A673 (cell line): Measurements from ENCODE around the gene HAPSTR1.
"Not testable (repeated sequence)": the region's sequence is repeated elsewhere in the genome, so short reads cannot be mapped to it uniquely, and the experiment has no call there.

Experiments
- EZH2 ChIP-seq: fragments of 200-600 bp; sonication (generic); IDR thresholded peaks from 2 replicates; pipeline ENCODE4 v1.6.1; 2017; ENCODE audit warnings: borderline replicate concordance, low read depth, mild to moderate bottlenecking, mixed read lengths, antibody characterized with exemption, low read length; ENCODE audit not compliant: poor library complexity, severe bottlenecking
- TF ChIP-seq, protein P1 (sequence below): fragments of 300-800, 200-600 bp; sonication (generic); conservative IDR thresholded peaks from 2 replicates; pipeline ENCODE4 v1.5.1; 2017; ENCODE audit warnings: low read depth, mild to moderate bottlenecking, antibody characterized with exemption, low read length, moderate library complexity, mixed read lengths

DNA sequence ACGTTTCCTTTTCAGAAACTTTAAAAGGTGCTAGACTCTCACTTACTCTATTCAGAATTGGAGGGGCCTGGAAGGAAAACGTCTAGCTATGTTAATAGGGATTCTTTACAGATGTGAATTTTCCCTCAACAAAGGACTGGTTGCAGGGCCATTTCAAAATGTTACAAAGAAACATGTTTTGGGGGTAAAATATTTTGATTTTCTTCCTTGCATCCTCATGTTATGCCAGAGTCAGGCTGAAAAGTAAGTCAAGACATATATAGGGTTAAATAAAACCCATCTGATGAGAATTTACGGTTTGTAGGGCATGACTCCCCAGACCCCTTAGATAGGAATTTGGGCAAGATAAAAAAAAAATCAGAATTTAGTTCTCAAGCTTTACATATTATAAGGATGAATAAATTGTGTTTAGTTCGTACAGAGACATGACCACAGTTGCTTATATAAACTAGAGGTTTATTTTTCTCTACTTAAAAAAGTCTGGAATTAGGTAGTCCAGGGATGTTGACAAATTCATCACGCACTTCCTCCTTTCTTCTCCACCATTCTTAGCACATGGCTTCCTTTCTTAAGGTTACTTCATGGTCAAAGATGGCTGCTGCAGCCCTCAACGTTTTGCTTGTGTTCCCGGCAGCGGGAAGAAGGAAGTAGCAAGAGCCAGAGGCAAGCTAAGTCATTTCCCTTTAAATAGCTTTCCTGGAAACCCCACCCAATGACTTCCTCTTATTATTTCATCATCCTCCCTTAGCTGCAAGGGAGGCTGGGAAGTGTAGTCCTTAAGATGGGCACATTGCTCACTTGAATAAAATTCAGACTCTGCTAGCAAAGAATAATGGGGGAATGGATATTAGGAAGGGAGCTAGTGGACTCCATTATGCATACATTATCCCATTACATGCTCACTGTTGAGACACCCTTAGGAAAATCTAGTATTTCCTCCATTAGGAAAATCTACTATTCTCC, 12.7 kb upstream of the HAPSTR1 start:
- not testable (repeated sequence) for TF ChIP-seq EZH2
- TF ChIP-seq, protein P1, sequence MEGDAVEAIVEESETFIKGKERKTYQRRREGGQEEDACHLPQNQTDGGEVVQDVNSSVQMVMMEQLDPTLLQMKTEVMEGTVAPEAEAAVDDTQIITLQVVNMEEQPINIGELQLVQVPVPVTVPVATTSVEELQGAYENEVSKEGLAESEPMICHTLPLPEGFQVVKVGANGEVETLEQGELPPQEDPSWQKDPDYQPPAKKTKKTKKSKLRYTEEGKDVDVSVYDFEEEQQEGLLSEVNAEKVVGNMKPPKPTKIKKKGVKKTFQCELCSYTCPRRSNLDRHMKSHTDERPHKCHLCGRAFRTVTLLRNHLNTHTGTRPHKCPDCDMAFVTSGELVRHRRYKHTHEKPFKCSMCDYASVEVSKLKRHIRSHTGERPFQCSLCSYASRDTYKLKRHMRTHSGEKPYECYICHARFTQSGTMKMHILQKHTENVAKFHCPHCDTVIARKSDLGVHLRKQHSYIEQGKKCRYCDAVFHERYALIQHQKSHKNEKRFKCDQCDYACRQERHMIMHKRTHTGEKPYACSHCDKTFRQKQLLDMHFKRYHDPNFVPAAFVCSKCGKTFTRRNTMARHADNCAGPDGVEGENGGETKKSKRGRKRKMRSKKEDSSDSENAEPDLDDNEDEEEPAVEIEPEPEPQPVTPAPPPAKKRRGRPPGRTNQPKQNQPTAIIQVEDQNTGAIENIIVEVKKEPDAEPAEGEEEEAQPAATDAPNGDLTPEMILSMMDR = not testable (repeated sequence)
